Breast epithelium (tissue), 3 donors: Measurements from ENCODE around the gene ANKRD44.

ENCODE experiments used
- POLR2AphosphoS5 ChIP-seq, 3 donors: sonication (generic); formaldehyde crosslinking; IDR thresholded peaks; one replicate each; pipeline ENCODE4 v1.6.1; 2017; ENCODE audit warnings: antibody characterized with exemption in 3 of 3
- TF ChIP-seq, protein P1 (sequence below), 3 donors: fragments of 450-650 bp; IDR thresholded peaks; one replicate each; pipeline ENCODE4 v1.5.1; 2016 to 2017; ENCODE audit warnings: antibody characterized with exemption in 3 of 3, mild to moderate bottlenecking in 3 of 3, moderate library complexity in 3 of 3

DNA sequence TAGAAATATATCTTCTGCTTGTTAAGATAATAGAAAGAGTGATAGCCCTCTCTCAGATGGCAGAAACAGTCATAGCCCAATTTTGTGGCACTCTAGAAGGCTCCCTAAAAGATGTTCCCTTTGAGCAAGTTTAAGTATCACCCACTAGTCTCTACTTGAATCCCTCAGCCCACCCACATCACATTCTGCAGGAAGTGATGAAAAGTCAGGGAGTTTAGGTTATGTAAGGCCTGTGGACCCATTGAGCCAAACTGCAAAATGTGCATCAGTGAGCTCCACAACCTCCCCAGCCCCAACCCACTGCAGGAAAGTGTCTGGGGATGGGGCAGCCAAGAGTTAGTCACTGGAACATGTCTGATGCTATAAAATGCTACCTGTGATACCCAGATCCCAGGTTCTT is 25.6 kb downstream of the ANKRD44 start:
- TF ChIP-seq, protein P1, sequence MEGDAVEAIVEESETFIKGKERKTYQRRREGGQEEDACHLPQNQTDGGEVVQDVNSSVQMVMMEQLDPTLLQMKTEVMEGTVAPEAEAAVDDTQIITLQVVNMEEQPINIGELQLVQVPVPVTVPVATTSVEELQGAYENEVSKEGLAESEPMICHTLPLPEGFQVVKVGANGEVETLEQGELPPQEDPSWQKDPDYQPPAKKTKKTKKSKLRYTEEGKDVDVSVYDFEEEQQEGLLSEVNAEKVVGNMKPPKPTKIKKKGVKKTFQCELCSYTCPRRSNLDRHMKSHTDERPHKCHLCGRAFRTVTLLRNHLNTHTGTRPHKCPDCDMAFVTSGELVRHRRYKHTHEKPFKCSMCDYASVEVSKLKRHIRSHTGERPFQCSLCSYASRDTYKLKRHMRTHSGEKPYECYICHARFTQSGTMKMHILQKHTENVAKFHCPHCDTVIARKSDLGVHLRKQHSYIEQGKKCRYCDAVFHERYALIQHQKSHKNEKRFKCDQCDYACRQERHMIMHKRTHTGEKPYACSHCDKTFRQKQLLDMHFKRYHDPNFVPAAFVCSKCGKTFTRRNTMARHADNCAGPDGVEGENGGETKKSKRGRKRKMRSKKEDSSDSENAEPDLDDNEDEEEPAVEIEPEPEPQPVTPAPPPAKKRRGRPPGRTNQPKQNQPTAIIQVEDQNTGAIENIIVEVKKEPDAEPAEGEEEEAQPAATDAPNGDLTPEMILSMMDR (IDR thresholded peaks at IDR 0.05) = no peak
- no peak for TF ChIP-seq POLR2AphosphoS5 (IDR thresholded peaks at IDR 0.05)
